GM12892 (cell line): Measurements from ENCODE around the gene ASTL.

Source experiments
- POLR2A ChIP-seq: IDR thresholded peaks from 2 replicates; pipeline ENCODE4 v1.6.1; 2011; ENCODE audit warnings: low read depth, low read length, control low read depth
- POLR2AphosphoS5 ChIP-seq: IDR thresholded peaks from 2 replicates; pipeline ENCODE4 v1.6.1; 2011; ENCODE audit warnings: low read depth, low read length, control low read depth
- TAF1 ChIP-seq: IDR thresholded peaks from 2 replicates; pipeline ENCODE4 v1.6.1; 2011; ENCODE audit warnings: low read depth, mild to moderate bottlenecking, control low read depth, low read length, borderline replicate concordance

DNA sequence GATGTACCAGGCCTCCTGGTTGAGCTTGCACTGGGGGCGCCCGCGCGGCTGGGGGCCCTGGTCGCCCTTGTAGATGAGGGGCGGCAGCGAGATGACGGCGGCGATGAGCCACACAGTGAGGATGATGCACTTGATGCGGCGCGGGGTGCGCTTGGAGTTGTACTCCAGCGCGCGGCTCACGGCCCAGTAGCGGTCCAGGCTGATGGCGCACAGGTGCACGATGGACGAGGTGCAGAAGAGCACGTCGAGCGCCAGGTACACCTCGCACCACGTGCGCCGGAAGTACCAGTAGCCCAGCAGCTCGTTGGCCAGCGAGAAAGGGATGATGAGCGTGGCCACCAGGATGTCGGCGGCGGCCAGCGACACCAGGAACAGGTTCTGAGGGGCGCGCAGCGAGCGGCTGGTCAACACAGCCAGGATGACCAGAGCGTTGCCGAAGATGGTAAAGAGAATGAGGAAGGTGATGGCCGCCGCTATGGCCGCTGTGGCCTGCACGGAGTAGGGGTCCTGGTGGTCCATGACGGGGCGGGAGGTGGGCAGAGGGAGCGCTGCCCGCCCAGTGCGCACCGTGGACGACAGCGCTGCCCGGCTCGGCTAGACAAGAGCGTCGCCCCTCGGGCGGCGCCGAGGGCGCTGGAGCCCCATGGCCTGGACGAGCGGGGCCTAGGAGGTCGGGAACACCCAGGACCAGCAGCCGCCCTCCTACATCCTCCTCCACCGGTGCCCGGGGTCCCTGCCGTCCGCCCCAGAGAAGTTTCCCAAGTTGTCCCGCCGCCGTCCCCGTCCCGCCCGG lies 22.5 kb downstream of the ASTL start:
- TF ChIP-seq POLR2A (no peak), POLR2AphosphoS5 (no peak), TAF1 (no peak)
